ENCODE results near the gene RBMS1.
"Not testable (repeated sequence)": the region's sequence is repeated elsewhere in the genome, so short reads cannot be mapped to it uniquely, and the experiment has no call there.

The RBMS1 gene

DNA sequence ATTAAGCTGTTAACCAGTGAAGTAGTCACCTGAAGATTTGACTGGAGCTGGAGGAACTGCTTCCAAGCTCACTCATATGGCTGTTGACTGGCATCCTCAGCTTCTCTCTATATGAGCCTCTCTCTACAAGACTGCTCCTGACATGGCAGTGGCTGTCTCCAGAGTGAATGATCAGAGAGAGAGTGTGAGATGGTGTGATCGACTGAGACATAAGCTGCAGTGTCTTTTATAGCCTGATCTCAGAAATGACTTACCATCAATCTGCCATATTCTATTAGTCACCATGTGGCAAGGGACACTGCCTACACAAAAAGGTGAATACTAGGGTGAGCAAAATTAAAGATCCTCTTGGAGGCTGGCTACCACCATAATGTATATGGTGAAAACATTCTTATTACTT is 7.8 kb upstream of the RBMS1 start:
- DNase-seq, result no peak

DNA sequence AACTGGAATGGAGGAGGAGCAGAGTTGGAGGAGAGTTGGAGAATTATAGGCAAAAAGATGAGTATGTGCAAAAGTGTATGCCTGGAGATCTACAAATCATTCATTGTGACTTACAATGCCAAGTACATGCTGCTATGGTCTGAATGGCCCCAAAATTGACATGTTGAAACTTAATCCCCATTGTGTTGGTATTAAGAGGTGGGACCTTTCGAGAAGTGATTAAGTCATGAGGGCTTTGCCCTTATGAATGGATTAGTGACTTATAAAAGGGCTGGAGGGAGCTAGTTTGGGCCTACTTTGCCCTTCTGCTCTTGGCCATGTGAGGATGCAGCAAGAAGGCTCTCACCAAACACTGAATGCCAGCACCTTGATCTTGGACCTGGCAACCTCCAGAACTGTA is 6.3 kb upstream of the RBMS1 start:
- no peak for DNase-seq

DNA sequence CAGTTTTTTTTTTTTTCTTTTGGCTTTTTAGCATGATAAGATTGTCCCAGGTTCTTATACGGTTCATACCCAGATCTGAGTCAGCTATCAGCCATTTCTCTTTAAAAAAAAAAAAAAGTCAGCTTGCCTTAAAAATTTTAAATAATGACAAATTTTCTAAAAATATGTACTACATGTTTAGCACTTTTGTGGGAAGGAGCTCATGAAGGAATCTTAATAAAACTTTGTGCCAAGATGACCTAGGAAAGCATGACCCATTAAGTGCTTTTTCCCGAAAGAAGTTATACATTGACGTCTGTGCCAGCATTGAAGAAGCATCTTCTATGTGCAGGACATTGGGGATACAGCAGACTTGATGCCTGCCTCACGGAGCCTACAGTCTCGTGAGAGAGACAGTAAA is 4.5 kb upstream of the RBMS1 start:
- no peak for DNase-seq

- no peak for DNase-seq
These were observed 616 bp upstream of the RBMS1 start for GRCh38 chr2:160494201-160494644.

DNA sequence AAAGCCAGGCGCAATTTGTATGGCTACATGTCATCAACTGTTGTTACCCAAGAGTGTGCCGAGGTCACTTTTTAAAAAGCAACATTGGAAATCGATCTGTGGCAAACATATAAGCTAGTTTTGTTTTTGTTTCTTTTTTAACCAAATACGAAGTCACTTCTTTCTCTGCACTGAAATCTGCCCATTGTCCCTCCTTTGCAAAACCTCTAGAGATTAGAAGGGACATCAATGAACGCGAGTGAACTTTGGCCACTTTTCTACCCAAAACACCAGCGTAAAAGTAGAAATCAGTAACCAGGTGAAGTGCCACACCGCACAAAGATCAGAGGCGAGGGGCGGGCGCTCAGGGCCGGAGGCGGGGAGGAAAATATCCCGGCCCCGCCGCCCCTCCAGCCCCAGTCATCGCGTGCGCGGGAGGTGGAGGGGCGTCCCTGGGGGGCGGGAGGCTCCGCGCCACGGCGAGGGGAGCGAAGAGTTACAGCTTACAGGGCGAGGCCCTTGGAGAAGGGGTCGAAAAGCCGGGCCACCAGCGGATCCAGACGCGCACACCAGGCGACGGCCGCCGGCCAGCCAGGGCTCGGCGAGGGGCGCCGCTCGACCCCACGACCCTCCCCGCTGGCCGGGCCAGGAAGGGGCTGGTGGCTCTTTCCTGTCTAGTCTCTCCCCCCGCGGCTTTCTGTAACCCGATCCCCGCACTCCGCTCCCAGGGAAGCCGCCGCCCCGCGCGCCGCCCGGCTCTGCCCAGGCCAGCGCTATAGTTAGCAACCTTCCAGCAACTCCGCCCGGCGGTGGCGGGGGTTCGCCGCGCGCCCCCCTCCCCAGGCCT is 993 bp downstream of the RBMS1 start:
- DNase-seq, result peak; percentile 48

DNA sequence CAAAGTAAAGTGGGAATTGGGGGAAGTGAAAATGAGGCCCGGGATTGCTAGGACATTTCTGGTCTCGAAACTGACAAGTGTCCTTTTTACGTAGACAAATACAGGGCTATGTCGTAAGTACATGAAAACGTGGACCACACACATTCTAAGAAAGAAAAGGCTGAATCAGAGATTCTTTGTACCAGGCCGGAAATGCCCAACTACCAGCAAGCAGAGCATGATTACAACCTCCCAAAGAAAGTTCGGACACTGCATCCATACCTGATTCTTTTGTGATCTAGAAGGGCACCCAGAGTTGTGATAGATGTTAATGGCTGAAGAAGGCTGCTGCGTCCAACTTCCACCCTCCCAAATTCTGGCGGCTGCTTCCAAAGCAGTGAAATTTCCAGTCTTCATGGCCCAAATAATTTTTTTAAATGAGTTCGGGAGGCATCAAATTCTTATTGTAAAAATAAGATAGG is 1.7 kb downstream of the RBMS1 start:
- DNase-seq, result peak; percentile 62

DNA sequence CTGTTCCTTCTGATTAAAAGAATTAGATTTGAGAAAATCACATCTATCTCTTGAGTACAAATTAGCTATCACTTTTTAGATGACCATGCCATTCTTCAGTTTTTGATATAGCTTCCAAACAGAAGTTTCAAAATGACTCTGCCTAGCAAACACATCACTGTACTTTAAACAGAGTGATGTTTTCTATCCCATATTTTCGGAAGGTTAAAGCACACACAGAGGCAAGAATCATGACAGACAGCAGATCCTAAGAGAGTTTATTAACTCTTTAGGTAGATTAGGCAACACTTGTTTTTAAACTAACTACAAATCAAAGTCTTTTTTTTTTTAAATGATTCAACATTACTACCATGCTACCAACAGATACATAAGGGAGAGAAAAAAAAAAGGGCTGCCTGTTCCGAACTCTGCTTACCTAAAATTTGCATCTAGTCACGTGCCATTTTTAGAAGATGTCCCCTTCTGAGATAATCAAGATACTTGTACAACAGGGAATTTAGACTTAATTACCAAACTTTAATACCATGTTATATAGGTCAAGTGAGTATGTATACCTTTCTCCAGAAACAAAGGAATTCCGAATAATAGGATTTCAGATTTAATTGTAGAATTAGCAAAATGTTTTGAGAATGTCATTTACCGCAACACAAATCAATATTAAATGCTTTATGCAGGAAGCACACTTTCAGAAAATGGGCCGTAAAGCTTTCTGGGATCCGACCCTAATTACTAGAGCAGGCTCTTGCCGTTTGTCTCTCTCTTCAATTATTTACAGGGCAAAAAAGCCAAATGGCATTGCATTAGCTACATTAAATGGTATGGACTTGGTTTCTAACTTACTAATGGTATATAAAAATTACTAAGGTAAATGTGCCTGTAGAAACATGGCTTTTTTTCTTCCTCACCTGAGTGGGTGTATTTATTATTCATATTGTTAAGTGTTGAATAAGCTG is 2.6 kb downstream of the RBMS1 start:
- DNase-seq, result peak; percentile 58

DNA sequence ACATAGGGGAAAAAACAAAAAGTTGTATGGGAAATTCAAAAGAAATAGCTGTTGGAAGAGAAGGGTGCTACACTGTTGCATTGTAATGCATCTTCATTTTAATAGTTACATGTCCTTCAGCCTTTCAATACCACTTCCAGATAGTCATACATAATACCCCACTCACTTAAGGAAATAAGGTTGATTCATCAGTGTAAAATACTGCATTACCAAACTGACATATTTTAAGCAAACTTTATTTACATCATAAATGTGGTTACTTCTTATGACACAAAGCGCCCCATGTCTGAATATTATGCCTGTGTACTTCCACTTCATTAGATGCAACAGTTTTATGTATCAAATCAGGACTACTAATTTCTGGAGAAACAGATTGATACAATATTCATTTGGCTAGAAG is 4.5 kb downstream of the RBMS1 start:
- DNase-seq, result peak; percentile 64

DNA sequence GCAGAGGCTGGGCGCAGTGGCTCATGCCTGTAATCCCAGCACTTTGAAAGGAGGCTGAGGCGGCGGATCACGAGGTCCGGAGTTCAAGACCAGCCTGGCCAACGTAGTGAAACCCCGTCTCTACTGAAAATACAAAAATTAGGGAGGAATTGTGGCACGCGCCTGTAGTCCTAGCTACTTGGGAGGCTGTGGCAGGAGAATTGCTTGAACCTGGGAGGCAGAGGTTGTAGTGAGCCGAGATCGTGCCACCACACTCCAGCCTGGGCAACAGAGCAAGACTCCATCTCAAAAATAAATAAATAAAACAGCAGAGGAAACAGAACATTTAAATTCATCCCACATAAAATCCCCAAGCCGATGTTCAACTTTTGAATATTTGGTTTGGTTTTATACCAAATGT is 5.3 kb downstream of the RBMS1 start:
- not testable (repeated sequence) for DNase-seq

DNA sequence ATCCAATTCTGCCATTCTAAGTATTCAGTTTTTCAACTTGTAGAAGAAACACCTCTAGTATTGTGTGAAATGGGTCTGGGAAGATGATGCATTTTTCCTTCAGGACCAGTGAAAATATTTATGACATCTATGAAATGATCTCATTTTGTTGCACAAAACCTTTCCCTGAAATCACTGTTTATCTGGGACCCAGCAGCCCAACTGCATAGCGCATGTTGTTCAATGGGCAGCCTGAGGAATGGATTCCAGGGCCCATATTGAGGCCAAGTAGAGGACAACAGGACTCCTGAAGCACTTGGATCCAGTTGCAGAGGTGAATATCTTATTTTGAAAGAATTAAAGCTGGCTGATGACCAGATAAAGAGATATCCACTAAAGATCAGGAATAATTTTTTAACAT is 7.3 kb downstream of the RBMS1 start:
- DNase-seq, result no peak

GRCh38 chr2:160484859-160485520 is 8.6 kb downstream of the RBMS1 start:
- peak; percentile 55 for DNase-seq

DNA sequence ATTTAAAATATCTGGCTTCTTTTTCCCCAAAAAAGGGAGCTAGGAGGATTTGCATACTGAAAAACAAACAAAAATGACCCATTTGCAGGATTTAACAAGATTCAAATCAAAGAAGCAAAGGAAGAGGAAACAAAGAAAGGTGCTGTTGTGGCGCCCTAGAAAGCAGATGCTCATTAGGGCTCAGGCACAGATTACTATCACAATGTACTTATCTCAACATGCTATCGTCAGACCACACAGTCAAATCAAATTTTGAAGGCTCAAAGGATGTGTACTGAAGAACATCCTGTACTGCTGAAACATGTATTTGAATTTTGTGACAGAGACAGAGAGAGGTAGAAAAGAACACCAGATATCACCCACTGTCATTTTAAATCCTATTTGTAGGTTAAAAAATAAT is 10.9 kb downstream of the RBMS1 start:
- DNase-seq, result peak; percentile 74

DNA sequence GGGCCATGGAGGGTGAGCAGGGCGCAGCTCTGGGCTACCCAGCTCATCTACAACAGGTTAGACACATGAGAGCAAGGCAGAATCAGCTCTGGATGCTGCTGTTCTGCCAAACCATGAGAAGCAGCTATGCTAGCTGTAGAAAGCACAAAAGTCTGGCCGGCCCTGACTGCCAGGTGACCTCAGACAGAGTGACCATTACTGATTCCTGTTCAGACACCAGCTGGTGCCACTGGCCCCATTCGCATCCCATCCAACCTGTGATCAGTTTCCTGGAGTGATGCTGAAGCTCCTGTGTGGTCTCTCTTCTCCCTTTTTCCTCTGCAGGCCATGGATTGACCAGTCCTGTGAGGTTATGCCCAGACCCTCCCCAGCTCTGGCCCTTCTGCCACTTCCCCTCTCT is 14.3 kb downstream of the RBMS1 start:
- no peak for DNase-seq

DNA sequence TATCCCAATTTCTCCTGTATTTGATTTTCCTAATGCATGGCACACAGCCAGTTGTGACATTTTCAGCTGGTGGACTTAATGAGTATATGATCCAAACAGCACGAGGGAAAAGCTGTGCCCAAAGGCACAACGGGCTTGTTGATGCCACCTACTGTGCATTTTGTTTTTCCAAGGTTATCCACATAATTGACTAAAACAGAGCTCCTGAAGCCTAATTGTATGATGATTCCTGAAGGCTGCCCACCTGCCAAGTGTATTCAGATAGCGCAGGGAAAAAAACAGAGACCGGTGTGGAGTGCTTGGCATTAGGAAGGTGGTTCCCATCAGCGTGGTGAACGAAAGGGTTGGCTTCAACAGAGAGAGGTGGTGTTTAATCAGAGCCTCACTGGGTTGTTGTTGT is 14.9 kb downstream of the RBMS1 start:
- no peak for DNase-seq

GRCh38 chr2:160477032-160477431 is 16.6 kb downstream of the RBMS1 start:
- DNase-seq, result no peak

DNA sequence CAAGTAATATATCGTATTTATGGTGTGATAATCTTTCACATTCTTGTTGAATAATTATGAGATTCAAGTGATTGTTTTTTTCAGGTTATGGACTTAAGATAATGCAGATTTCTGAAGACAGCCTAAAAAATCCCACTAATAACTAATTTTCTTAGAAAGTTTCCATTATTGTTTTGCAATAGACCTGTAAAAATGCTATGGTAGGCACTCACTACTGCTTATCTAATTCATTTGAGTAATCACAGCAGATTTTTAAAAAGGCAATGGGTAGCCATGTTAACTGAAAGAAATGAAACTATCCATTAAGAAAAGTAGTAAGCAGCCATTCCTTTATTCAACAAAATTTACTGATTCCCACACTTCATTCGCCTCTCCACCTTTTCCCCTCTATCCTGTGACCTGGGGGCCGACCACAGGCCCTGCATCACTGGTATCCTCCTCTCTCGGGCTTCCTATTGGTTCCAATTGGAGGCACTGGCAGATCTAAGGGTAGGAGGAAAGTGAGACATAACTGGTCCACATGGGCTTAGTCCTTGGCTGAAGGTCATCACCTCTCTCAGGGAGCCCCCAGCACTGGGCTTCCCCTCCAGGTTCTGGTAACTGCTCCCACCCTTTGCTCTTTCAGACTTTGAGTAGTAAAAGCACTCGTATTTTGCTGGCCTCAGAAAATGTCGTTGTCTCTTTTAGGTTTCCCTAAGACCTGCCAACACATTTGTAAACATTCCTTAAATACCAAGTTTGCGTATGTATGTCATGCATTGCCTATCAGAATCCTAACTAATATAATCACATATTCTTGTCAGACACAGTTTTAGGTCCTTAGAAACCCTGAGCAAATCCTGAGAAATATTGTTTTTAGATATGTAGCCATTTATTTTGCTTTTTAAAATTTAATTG is 18.5 kb downstream of the RBMS1 start:
- DNase-seq, result no peak

DNA sequence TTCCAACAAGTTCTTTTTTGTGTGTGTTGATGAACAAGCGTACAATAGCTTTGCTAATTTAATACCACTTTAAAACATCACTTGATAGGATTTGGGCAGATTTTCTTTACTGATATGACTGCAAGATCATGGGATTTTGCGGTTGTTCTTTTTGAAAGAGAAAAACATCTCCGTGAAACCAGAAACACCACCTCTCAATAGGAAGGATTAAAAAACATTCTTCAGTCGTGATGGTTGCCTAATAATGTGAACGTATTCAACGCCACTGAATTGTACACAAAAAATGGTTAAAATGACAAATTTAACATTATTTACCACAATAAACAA is 19.3 kb downstream of the RBMS1 start:
- peak; percentile 23 for DNase-seq

GRCh38 chr2:160473468-160474318 is 19.9 kb downstream of the RBMS1 start:
- no peak for DNase-seq

GRCh38 chr2:160472839-160473251 is 20.8 kb downstream of the RBMS1 start:
- DNase-seq, result peak; percentile 45

- peak; percentile 71 for DNase-seq
These were observed 21.7 kb downstream of the RBMS1 start for GRCh38 chr2:160471950-160472349.

GRCh38 chr2:160469621-160470204 is 23.9 kb downstream of the RBMS1 start:
- DNase-seq, result no peak

Data from activated CD4-positive, alpha-beta T cell treated with anti-CD3 and anti-CD28 coated beads, Interleukin-2, amount 50 U/mL, for 16 hours (primary cell).